ENCODE data around the gene KLHDC4.

DNA sequence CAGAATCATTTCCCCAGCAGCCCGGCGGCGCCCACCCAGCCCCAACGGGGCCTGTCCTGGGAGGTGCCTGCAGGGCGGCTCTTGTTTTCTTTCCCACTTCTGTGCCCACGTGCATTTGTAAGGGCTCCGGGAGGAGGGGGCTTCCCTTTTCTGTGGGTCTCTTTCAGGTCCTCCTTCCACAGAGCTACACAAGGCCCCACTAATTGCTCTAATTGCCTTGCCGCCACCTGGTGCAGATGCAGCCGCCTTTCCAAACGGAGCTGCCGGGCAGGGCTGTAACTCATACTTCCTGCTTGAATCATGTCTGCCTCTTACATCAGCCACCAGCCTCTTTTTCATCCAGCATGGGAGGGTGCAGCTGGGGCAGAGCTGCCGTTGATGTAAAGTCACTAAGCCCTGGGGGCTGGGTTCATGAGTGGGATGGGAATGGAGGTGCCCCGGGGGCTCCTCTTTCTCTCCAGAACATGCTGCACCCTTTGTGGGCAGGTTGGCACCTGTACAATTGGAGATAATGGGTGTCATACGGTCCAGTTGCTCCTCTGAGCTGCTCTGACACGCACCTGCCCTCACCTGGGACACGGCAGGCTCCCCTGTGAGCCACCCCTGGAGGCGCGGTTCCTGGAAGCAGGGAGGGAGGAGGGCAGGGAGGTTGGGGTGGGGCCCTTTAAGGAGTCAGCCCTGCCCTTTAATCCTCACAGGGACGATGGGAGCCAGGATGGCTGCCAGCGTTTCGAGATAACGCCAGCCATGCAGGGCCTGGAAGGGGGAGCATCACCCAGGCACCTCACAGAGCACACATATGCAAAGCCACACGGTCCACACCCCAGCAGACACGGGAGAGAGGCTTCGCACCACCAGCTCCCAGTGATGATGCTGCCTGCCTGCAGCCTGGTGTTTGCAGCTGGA, 41.1 kb upstream of the KLHDC4 start:
- TF ChIP-seq, protein P1, sequence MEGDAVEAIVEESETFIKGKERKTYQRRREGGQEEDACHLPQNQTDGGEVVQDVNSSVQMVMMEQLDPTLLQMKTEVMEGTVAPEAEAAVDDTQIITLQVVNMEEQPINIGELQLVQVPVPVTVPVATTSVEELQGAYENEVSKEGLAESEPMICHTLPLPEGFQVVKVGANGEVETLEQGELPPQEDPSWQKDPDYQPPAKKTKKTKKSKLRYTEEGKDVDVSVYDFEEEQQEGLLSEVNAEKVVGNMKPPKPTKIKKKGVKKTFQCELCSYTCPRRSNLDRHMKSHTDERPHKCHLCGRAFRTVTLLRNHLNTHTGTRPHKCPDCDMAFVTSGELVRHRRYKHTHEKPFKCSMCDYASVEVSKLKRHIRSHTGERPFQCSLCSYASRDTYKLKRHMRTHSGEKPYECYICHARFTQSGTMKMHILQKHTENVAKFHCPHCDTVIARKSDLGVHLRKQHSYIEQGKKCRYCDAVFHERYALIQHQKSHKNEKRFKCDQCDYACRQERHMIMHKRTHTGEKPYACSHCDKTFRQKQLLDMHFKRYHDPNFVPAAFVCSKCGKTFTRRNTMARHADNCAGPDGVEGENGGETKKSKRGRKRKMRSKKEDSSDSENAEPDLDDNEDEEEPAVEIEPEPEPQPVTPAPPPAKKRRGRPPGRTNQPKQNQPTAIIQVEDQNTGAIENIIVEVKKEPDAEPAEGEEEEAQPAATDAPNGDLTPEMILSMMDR (IDR thresholded peaks at IDR 0.05; ENCODE audit: insufficient read depth, low read depth, low read length) = no peak
- no peak for TF ChIP-seq EZH2 (IDR thresholded peaks at IDR 0.05; ENCODE audit: insufficient read depth, low read length)

Data from astrocyte (in vitro differentiated cells and primary cell).